IMR-90 (cell line): ENCODE results near the gene PRKN. TPM values are rescaled to one million over a fixed set of nuclear protein-coding genes. Genes with fewer than 3 reads are reported as not detected.

ENCODE experiments used
- ATAC-seq: fragments of 200-7000 bp; cut with Tn5 transposase; 2 replicates; pipeline ENCODE4 v1.9.1; 2020; ENCODE audit warnings: low read depth, mild to moderate bottlenecking, moderate library complexity
- BruUV-seq: library from RNA; stranded (reverse); fragments of 400-500 nt; replicated peaks from 2 replicates; lab custom pipeline; 2021; lab: Mats Ljungman, UMichigan
- CTCF ChIA-PET: fragments of 300-600 bp; formaldehyde crosslinking; extraction: SDS; loops from one replicate; lab custom pipeline; 2021; ENCODE audit warnings: antibody characterized with exemption; lab: Yijun Ruan, JAX
- POLR2A ChIA-PET: fragments of 300-600 bp; sonication (Branson Sonifier 250); formaldehyde crosslinking; loops from one replicate; lab custom pipeline; 2022; ENCODE audit warnings: antibody characterized with exemption; ENCODE audit not compliant: unreplicated experiment; lab: Charles Lee
- DNase-seq: peaks from one replicate; pipeline ENCODE4 v3.0.0; 2013
- H2AFZ ChIP-seq: replicated peaks from 2 replicates; pipeline ENCODE3; 2013; ENCODE audit warnings: low read length, mild to moderate bottlenecking; ENCODE audit not compliant: poor library complexity
- H2AK5ac ChIP-seq: 2 replicates; pipeline ENCODE4 v1.6.1; 2013; ENCODE audit warnings: low read depth, low read length, inconsistent platforms
- H2AK9ac ChIP-seq: replicated peaks from 2 replicates; pipeline ENCODE3; 2013; ENCODE audit warnings: mild to moderate bottlenecking, low read depth, low read length, moderate library complexity; ENCODE audit not compliant: poor library complexity
- H2BK120ac ChIP-seq: 2 replicates; pipeline ENCODE4 v1.6.1; 2013; ENCODE audit warnings: low read depth, low read length, inconsistent platforms
- H2BK15ac ChIP-seq: 3 replicates; pipeline ENCODE4 v1.6.1; 2013; ENCODE audit warnings: low read depth, low read length, inconsistent platforms
- H2BK20ac ChIP-seq: 2 replicates; pipeline ENCODE4 v1.6.1; 2013; ENCODE audit warnings: low read depth, mild to moderate bottlenecking, inconsistent platforms, low read length, moderate library complexity
- H2BK5ac ChIP-seq: 2 replicates; pipeline ENCODE4 v1.6.1; 2013; ENCODE audit warnings: mild to moderate bottlenecking, low read depth, low read length, inconsistent platforms; ENCODE audit not compliant: poor library complexity, severe bottlenecking
- H3K14ac ChIP-seq: replicated peaks from 2 replicates; pipeline ENCODE4 v1.6.1; 2013; ENCODE audit warnings: low read depth, low read length, inconsistent platforms
- H3K18ac ChIP-seq: 2 replicates; pipeline ENCODE4 v1.6.1; 2013; ENCODE audit warnings: low read depth, low read length, control low read depth
- H3K23ac ChIP-seq: 2 replicates; pipeline ENCODE4 v1.6.1; 2013; ENCODE audit warnings: low read depth, low read length, inconsistent platforms
- H3K27ac ChIP-seq: 2 replicates; pipeline ENCODE4 v1.5.1; 2013; ENCODE audit warnings: mild to moderate bottlenecking, control low read depth, low read length; ENCODE audit not compliant: insufficient read depth
- H3K27me3 ChIP-seq: 2 replicates; pipeline ENCODE4 v1.6.1; 2013; ENCODE audit warnings: low read length; ENCODE audit not compliant: control insufficient read depth, insufficient read depth
- H3K36me3 ChIP-seq: 2 replicates; pipeline ENCODE4 v1.6.1; 2013; ENCODE audit warnings: low read length, mixed read lengths; ENCODE audit not compliant: control insufficient read depth, insufficient read depth
- H3K4ac ChIP-seq: 2 replicates; pipeline ENCODE4 v1.6.1; 2013; ENCODE audit warnings: low read depth, low read length, inconsistent platforms
- H3K4me1 ChIP-seq: 2 replicates; pipeline ENCODE4 v1.6.1; 2013; ENCODE audit warnings: low read length, mixed read lengths; ENCODE audit not compliant: control insufficient read depth, insufficient read depth
- H3K4me2 ChIP-seq: 2 replicates; pipeline ENCODE4 v1.6.1; 2013; ENCODE audit warnings: low read depth, mild to moderate bottlenecking, control low read depth, low read length, moderate library complexity
- H3K4me3 ChIP-seq: 2 replicates; pipeline ENCODE4 v1.5.1; 2013; ENCODE audit warnings: low read depth, mild to moderate bottlenecking, control low read depth, low read length, moderate library complexity; ENCODE audit not compliant: insufficient read depth
- H3K56ac ChIP-seq: 2 replicates; pipeline ENCODE4 v1.6.1; 2013; ENCODE audit warnings: low read length, inconsistent platforms; ENCODE audit not compliant: insufficient read depth; ENCODE audit errors: extremely low read depth
- H3K79me1 ChIP-seq, 2 experiments: 2 replicates each; pipeline ENCODE4 v1.6.1; 2013; ENCODE audit warnings: low read length in 2 of 2, inconsistent platforms in 1 of 2, low read depth in 1 of 2
- H3K9ac ChIP-seq: 2 replicates; pipeline ENCODE4 v1.6.1; 2013; ENCODE audit warnings: low read depth, low read length, control low read depth
- H3K9me1 ChIP-seq: 2 replicates; pipeline ENCODE4 v1.6.1; 2013; ENCODE audit warnings: low read length, inconsistent platforms; ENCODE audit not compliant: insufficient read depth
- H3K9me3 ChIP-seq: 2 replicates; pipeline ENCODE4 v1.6.1; 2013; ENCODE audit warnings: low read length; ENCODE audit not compliant: control insufficient read depth, insufficient read depth
- H4K20me1 ChIP-seq: 2 replicates; pipeline ENCODE4 v1.6.1; 2013; ENCODE audit warnings: low read length, inconsistent platforms; ENCODE audit not compliant: insufficient read depth
- H4K5ac ChIP-seq: 2 replicates; pipeline ENCODE4 v1.6.1; 2013; ENCODE audit warnings: mild to moderate bottlenecking, low read depth, low read length, control low read depth
- H4K8ac ChIP-seq, 2 experiments: 2 replicates each; pipeline ENCODE4 v1.6.1; 2013; ENCODE audit warnings: low read depth in 2 of 2, low read length in 2 of 2, control low read depth in 1 of 2, inconsistent platforms in 1 of 2
- H4K91ac ChIP-seq: 2 replicates; pipeline ENCODE4 v1.6.1; 2013; ENCODE audit warnings: low read depth, low read length, inconsistent platforms; ENCODE audit not compliant: insufficient read depth
- CEBPB ChIP-seq: IDR thresholded peaks from 2 replicates; pipeline ENCODE4 v1.6.1; 2012; ENCODE audit warnings: low read depth, low read length, improper control_type of control experiment
- CTCF ChIP-seq: conservative IDR thresholded peaks from 2 replicates; pipeline ENCODE4 v1.5.1; 2012; ENCODE audit warnings: mild to moderate bottlenecking, low read depth, low read length, improper control_type of control experiment
- ELK1 ChIP-seq: fragments of 150-350 bp; IDR thresholded peaks from 2 replicates; pipeline ENCODE4 v1.6.1; 2016; ENCODE audit warnings: low read depth, mild to moderate bottlenecking, low read length, moderate library complexity, borderline replicate concordance
- FOS ChIP-seq: fragments of 150-350 bp; IDR thresholded peaks from 2 replicates; pipeline ENCODE4 v1.6.1; 2016; ENCODE audit warnings: low read depth, low read length
- MAFK ChIP-seq: IDR thresholded peaks from 2 replicates; pipeline ENCODE4 v1.6.1; 2012; ENCODE audit warnings: low read depth, low read length, improper control_type of control experiment
- MAZ ChIP-seq: IDR thresholded peaks from 2 replicates; pipeline ENCODE4 v1.6.1; 2012; ENCODE audit warnings: low read depth, mild to moderate bottlenecking, low read length, improper control_type of control experiment, moderate library complexity, borderline replicate concordance
- MXI1 ChIP-seq: IDR thresholded peaks from 2 replicates; pipeline ENCODE4 v1.6.1; 2012; ENCODE audit warnings: low read depth, mild to moderate bottlenecking, low read length, moderate library complexity, borderline replicate concordance
- NFE2L2 ChIP-seq: fragments of 150-350 bp; IDR thresholded peaks from 2 replicates; pipeline ENCODE4 v1.6.1; 2016; ENCODE audit warnings: low read depth, mild to moderate bottlenecking, low read length
- RAD21 ChIP-seq: IDR thresholded peaks from 2 replicates; pipeline ENCODE4 v1.6.1; 2012; ENCODE audit warnings: low read length, improper control_type of control experiment
- RCOR1 ChIP-seq: IDR thresholded peaks from 2 replicates; pipeline ENCODE4 v1.6.1; 2012; ENCODE audit warnings: mild to moderate bottlenecking, low read length, improper control_type of control experiment; ENCODE audit not compliant: insufficient replicate concordance
- RFX5 ChIP-seq: IDR thresholded peaks from 2 replicates; pipeline ENCODE4 v1.8.0; 2012; ENCODE audit warnings: low read depth, mild to moderate bottlenecking, low read length, moderate library complexity
- WGBS, 2 experiments: methylation state at CpG; one replicate each; pipeline versions ENCODE4 v1.1.5 to v1.1.7; 2013; ENCODE audit warnings: missing lambda C conversion rate in 2 of 2; ENCODE audit not compliant: insufficient read length in 1 of 2; ENCODE audit errors: extremely low coverage in 2 of 2; 5-methylcytosine and 5-hydroxymethylcytosine counted together
- dilution Hi-C: fragments of 300-500 bp; cut with HindIII; formaldehyde crosslinking; loops from one replicate; pipeline ENCODE4 v1.14.3; 2018; ENCODE audit warnings: low sequenced_read_pairs; ENCODE audit not compliant: unreplicated experiment
- in situ Hi-C: fragments of 300-500 bp; cut with MboI; formaldehyde crosslinking; loops from 3 replicates; pipeline ENCODE4 v1.14.3; 2019; ENCODE audit warnings: low sequenced_read_pairs, inconsistent platforms, mixed read lengths
- intact Hi-C: fragments of 100-400 bp; cut with micrococcal nuclease; formaldehyde crosslinking; loops from 2 replicates; pipeline ENCODE4 v1.10.0; 2022
- polyA plus RNA-seq, 3 experiments: library from polyadenylated mRNA; depleted of rRNA; stranded (reverse); fragments of >200 nt; gene quantifications; 2 replicates each; pipeline ENCODE4 v1.2.3, GENCODE V29; 2012; ENCODE audit warnings: low replicate concordance in 1 of 3
- total RNA-seq: library from RNA; depleted of rRNA; stranded (reverse); fragments of >200 nt; gene quantifications from 2 replicates; pipeline ENCODE4 v1.2.3, GENCODE V29; 2012

Gene PRKN
- total and polyA plus RNA-seq, 2 of the 4 experiments (the other 2 are of a cell fraction) = 0.15 to 0.18 TPM

GRCh38 chr6:162554531-162554930 lies 173.0 kb downstream of the PRKN start:
- Histone ChIP-seq H4K8ac (no peak overlapping the region), H3K4ac (no peak overlapping the region), H2AK9ac (no peak overlapping the region), H3K9ac (no peak overlapping the region), H3K4me2 (no peak overlapping the region), H2AFZ (no peak overlapping the region), H2AK5ac (no peak overlapping the region), H2BK20ac (no peak overlapping the region), H3K9me1 (no peaks in the 10 kb centered on the region), H3K36me3 (no peaks in the 10 kb centered on the region), H2BK120ac (no peak overlapping the region), H3K4me1 (no peaks in the 10 kb centered on the region), H4K91ac (no peak overlapping the region), H2BK15ac (no peak overlapping the region), H4K20me1 (no peaks in the 10 kb centered on the region), H3K18ac (no peak overlapping the region), H4K5ac (no peak overlapping the region), H2BK5ac (no peak overlapping the region), H3K23ac (no peak overlapping the region), H3K56ac (no peak overlapping the region), H3K9me3 (peaks cover 24% of the 10 kb centered on the region), H3K79me1 (no peaks in the 10 kb centered on the region), H3K27ac (no peak overlapping the region), H3K4me3 (no peak overlapping the region), H3K14ac (no peak overlapping the region), H3K27me3 (no peaks in the 10 kb centered on the region)
- dilution Hi-C loops = no loop called here
- BruUV-seq = no TSS peak
- intact Hi-C loops = no loop called here
- CTCF ChIA-PET = no interaction called here
- DNase-seq (no peak), ATAC-seq (no peak)
- POLR2A ChIA-PET = no interaction called here
- WGBS, 2 experiments = 59% methylated on average over 4 of the region's 9 CpGs; no CpG with 5 or more reads in 1 of the 2 experiments
- in situ Hi-C loops = no loop called here
- no peak for TF ChIP-seq FOS
- no peak for TF ChIP-seq MAFK
- no peak for TF ChIP-seq RFX5
- no peak for TF ChIP-seq MAZ
- no peak for TF ChIP-seq MXI1
- TF ChIP-seq NFE2L2 = no peak
- TF ChIP-seq CEBPB = no peak
- no peak for TF ChIP-seq RCOR1
- TF ChIP-seq RAD21 = no peak
- TF ChIP-seq ELK1 = no peak
- no peak for TF ChIP-seq CTCF
